ENCODE data around the gene DZIP1. TPM values are rescaled to one million over a fixed set of nuclear protein-coding genes. Genes with fewer than 3 reads are reported as not detected.
A peak's percentile ranks its signal among the peaks of the same experiment; 100 is the strongest.
"Not testable (repeated sequence)": the region's sequence is repeated elsewhere in the genome, so short reads cannot be mapped to it uniquely, and the experiment has no call there.

The DZIP1 gene
- total RNA-seq, 1 experiment from 2014 or later: not detected

- Histone ChIP-seq H3K27ac (ENCODE audit: low read length) (0 out of 2 replicates have a peak overlapping the region, but pooled peaks have one; percentile 31), H3K4me2 (ENCODE audit: low read depth, low read length, poor library complexity, severe bottlenecking) (peak overlapping the region; percentile 75), H3K9me2 (replicated peaks; ENCODE audit: insufficient read depth, low read length) (no peaks in the 10 kb centered on the region), H3K9ac (ENCODE audit: low read length) (peak overlapping the region; percentile 86), H2AFZ (ENCODE audit: low read length) (peak overlapping the region; percentile 56; the same call in 1 of the 2 replicates), H3K4me3 (ENCODE audit: low read length) (peak overlapping the region; percentile 86), H3K27me3 (ENCODE audit: low read length) (no peaks in the 10 kb centered on the region), H3K4me1 (ENCODE audit: low read length) (peaks cover 34% of the 10 kb centered on the region), H3K36me3 (ENCODE audit: insufficient read depth, low read length) (peaks cover 8% of the 10 kb centered on the region; the same call in 1 of the 2 replicates), H3K79me2 (ENCODE audit: low read length) (peaks cover 62% of the 10 kb centered on the region), H4K20me1 (ENCODE audit: insufficient read depth, low read depth, low read length) (peaks cover 4% of the 10 kb centered on the region; the same call in 1 of the 2 replicates), H3K9me3 (ENCODE audit: low read length) (no peaks in the 10 kb centered on the region)
- peak; percentile 68 for DNase-seq
These were observed 33.2 kb upstream of the DZIP1 start for GRCh38 chr13:95677564-95678266.

GRCh38 chr13:95676762-95677563 lies 32.5 kb upstream of the DZIP1 start, which contains the start of gene DNAJC3:
TSS of gene DNAJC3 (plus strand) at chr13:95677139. CDS start at chr13:95677256, 117 bp downstream.
- H3K4me2 ChIP-seq (ENCODE audit: low read depth, low read length, poor library complexity, severe bottlenecking): peak within 1 kb of the TSS; percentile 86
- H3K9me2 ChIP-seq (replicated peaks; ENCODE audit: insufficient read depth, low read length): no peaks in the 10 kb centered on the region
- DNase-seq: peak; percentile 98
- peak within 1 kb of the TSS; percentile 86 for H3K9ac ChIP-seq (ENCODE audit: low read length)
- H3K27ac ChIP-seq (ENCODE audit: low read length): 0 out of 2 replicates have a peak within 1 kb of the TSS, but pooled peaks have one; percentile 31
- H4K20me1 ChIP-seq (ENCODE audit: insufficient read depth, low read depth, low read length): peaks cover 4% of the 10 kb centered on the region; the same call in 1 of the 2 replicates
- H3K9me3 ChIP-seq (ENCODE audit: low read length): no peaks in the 10 kb centered on the region
- no peaks in the 10 kb centered on the region for H3K27me3 ChIP-seq (ENCODE audit: low read length)
- peak within 1 kb of the TSS; percentile 86 for H3K4me3 ChIP-seq (ENCODE audit: low read length)
- H3K36me3 ChIP-seq (ENCODE audit: insufficient read depth, low read length): peaks cover 6% of the 10 kb centered on the region; the same call in 1 of the 2 replicates
- H3K4me1 ChIP-seq (ENCODE audit: low read length): peaks cover 34% of the 10 kb centered on the region
- H2AFZ ChIP-seq (ENCODE audit: low read length): peak within 1 kb of the TSS; percentile 92
- peaks cover 54% of the 10 kb centered on the region for H3K79me2 ChIP-seq (ENCODE audit: low read length)

GRCh38 chr13:95676105-95676761 lies 31.7 kb upstream of the DZIP1 start:
- Histone ChIP-seq H3K4me2 (ENCODE audit: low read depth, low read length, poor library complexity, severe bottlenecking) (peak overlapping the region; percentile 86), H3K9me3 (ENCODE audit: low read length) (no peaks in the 10 kb centered on the region), H3K9me2 (replicated peaks; ENCODE audit: insufficient read depth, low read length) (no peaks in the 10 kb centered on the region), H3K79me2 (ENCODE audit: low read length) (peaks cover 47% of the 10 kb centered on the region), H3K27me3 (ENCODE audit: low read length) (no peaks in the 10 kb centered on the region), H2AFZ (ENCODE audit: low read length) (peak overlapping the region; percentile 92), H4K20me1 (ENCODE audit: insufficient read depth, low read depth, low read length) (peaks cover 4% of the 10 kb centered on the region; the same call in 1 of the 2 replicates), H3K4me1 (ENCODE audit: low read length) (peaks cover 34% of the 10 kb centered on the region), H3K9ac (ENCODE audit: low read length) (peak overlapping the region; percentile 81), H3K27ac (ENCODE audit: low read length) (no peak overlapping the region), H3K36me3 (ENCODE audit: insufficient read depth, low read length) (no peaks in the 10 kb centered on the region), H3K4me3 (ENCODE audit: low read length) (peak overlapping the region; percentile 84)
- DNase-seq: peak; percentile 61

- Histone ChIP-seq H3K4me3 (ENCODE audit: low read length) (no peak overlapping the region), H3K9ac (ENCODE audit: low read length) (no peak overlapping the region), H3K27ac (ENCODE audit: low read length) (no peak overlapping the region), H3K79me2 (ENCODE audit: low read length) (peaks cover 5% of the 10 kb centered on the region; the same call in 1 of the 2 replicates), H3K27me3 (ENCODE audit: low read length) (no peaks in the 10 kb centered on the region), H3K9me2 (replicated peaks; ENCODE audit: insufficient read depth, low read length) (no peaks in the 10 kb centered on the region), H4K20me1 (ENCODE audit: insufficient read depth, low read depth, low read length) (no peaks in the 10 kb centered on the region), H3K4me1 (ENCODE audit: low read length) (peaks cover 12% of the 10 kb centered on the region), H3K36me3 (ENCODE audit: insufficient read depth, low read length) (no peaks in the 10 kb centered on the region), H3K4me2 (ENCODE audit: low read depth, low read length, poor library complexity, severe bottlenecking) (no peak overlapping the region), H2AFZ (ENCODE audit: low read length) (no peak overlapping the region), H3K9me3 (ENCODE audit: low read length) (no peaks in the 10 kb centered on the region)
- DNase-seq: no peak
These were observed 27.1 kb upstream of the DZIP1 start for GRCh38 chr13:95671597-95671996.

- not testable (repeated sequence) for H3K9ac ChIP-seq (ENCODE audit: low read length); H4K20me1 ChIP-seq (ENCODE audit: insufficient read depth, low read depth, low read length); H3K79me2 ChIP-seq (ENCODE audit: low read length); H3K27me3 ChIP-seq (ENCODE audit: low read length); H3K36me3 ChIP-seq (ENCODE audit: insufficient read depth, low read length); H3K4me1 ChIP-seq (ENCODE audit: low read length); H3K9me2 ChIP-seq (replicated peaks; ENCODE audit: insufficient read depth, low read length); H3K4me2 ChIP-seq (ENCODE audit: low read depth, low read length, poor library complexity, severe bottlenecking); H2AFZ ChIP-seq (ENCODE audit: low read length); H3K27ac ChIP-seq (ENCODE audit: low read length); DNase-seq; H3K4me3 ChIP-seq (ENCODE audit: low read length); H3K9me3 ChIP-seq (ENCODE audit: low read length)
These were observed 22.7 kb upstream of the DZIP1 start for GRCh38 chr13:95667235-95667634.

GRCh38 chr13:95660981-95661581 lies 16.6 kb upstream of the DZIP1 start:
- Histone ChIP-seq H3K27ac (ENCODE audit: low read length) (no peak overlapping the region), H3K36me3 (ENCODE audit: insufficient read depth, low read length) (no peaks in the 10 kb centered on the region), H4K20me1 (ENCODE audit: insufficient read depth, low read depth, low read length) (no peaks in the 10 kb centered on the region), H3K9ac (ENCODE audit: low read length) (no peak overlapping the region), H3K27me3 (ENCODE audit: low read length) (no peaks in the 10 kb centered on the region), H3K4me2 (ENCODE audit: low read depth, low read length, poor library complexity, severe bottlenecking) (no peak overlapping the region), H3K9me2 (replicated peaks; ENCODE audit: insufficient read depth, low read length) (no peaks in the 10 kb centered on the region), H3K4me1 (ENCODE audit: low read length) (no peaks in the 10 kb centered on the region), H3K79me2 (ENCODE audit: low read length) (no peaks in the 10 kb centered on the region), H3K4me3 (ENCODE audit: low read length) (no peak overlapping the region), H3K9me3 (ENCODE audit: low read length) (no peaks in the 10 kb centered on the region), H2AFZ (ENCODE audit: low read length) (no peak overlapping the region)
- peak; percentile 84 for DNase-seq

GRCh38 chr13:95659500-95659899 lies 15.0 kb upstream of the DZIP1 start:
- Histone ChIP-seq H3K9me3 (ENCODE audit: low read length) (no peaks in the 10 kb centered on the region), H4K20me1 (ENCODE audit: insufficient read depth, low read depth, low read length) (no peaks in the 10 kb centered on the region), H3K36me3 (ENCODE audit: insufficient read depth, low read length) (no peaks in the 10 kb centered on the region), H3K9ac (ENCODE audit: low read length) (no peak overlapping the region), H3K27me3 (ENCODE audit: low read length) (no peaks in the 10 kb centered on the region), H3K9me2 (replicated peaks; ENCODE audit: insufficient read depth, low read length) (no peaks in the 10 kb centered on the region), H3K4me2 (ENCODE audit: low read depth, low read length, poor library complexity, severe bottlenecking) (no peak overlapping the region), H3K27ac (ENCODE audit: low read length) (no peak overlapping the region), H3K4me3 (ENCODE audit: low read length) (no peak overlapping the region), H2AFZ (ENCODE audit: low read length) (no peak overlapping the region), H3K4me1 (ENCODE audit: low read length) (no peaks in the 10 kb centered on the region), H3K79me2 (ENCODE audit: low read length) (no peaks in the 10 kb centered on the region)
- DNase-seq: no peak

Data from Karpas-422 (cell line).